AG04450 (cell line): Measurements from ENCODE around the gene IFNAR1. TPM values are rescaled to one million over a fixed set of nuclear protein-coding genes. Genes with fewer than 3 reads are reported as not detected.
A peak's percentile ranks its signal among the peaks of the same experiment; 100 is the strongest.
"Not testable (repeated sequence)": the region's sequence is repeated elsewhere in the genome, so short reads cannot be mapped to it uniquely, and the experiment has no call there.

Source experiments
- CTCF ChIA-PET: fragments of 300-600, 350-600 bp; formaldehyde crosslinking; extraction: SDS; loops from one replicate; lab custom pipeline; 2022; ENCODE audit warnings: antibody characterized with exemption, inconsistent platforms; lab: Charles Lee
- POLR2A ChIA-PET: fragments of 350-600 bp; formaldehyde crosslinking; extraction: SDS; loops from one replicate; lab custom pipeline; 2021; ENCODE audit warnings: antibody characterized with exemption, inconsistent platforms; lab: Yijun Ruan, JAX
- DNase-seq: peaks from one replicate; pipeline ENCODE4 v3.0.0-alpha.2; 2011; ENCODE audit warnings: low read depth, low spot score
- H3K27ac ChIP-seq: one replicate; pipeline ENCODE4 v1.5.1; 2012; ENCODE audit warnings: low read depth, low read length, control low read depth
- H3K27me3 ChIP-seq: one replicate; pipeline ENCODE4 v1.6.0; 2012; ENCODE audit warnings: low read length; ENCODE audit not compliant: control insufficient read depth, insufficient read depth
- H3K4me3 ChIP-seq: 2 replicates; pipeline ENCODE4 v1.5.1; 2011; ENCODE audit warnings: mild to moderate bottlenecking, low read depth, low read length, control low read depth
- H3K9me3 ChIP-seq: 2 replicates; pipeline ENCODE4 v1.5.1; 2012; ENCODE audit warnings: low read length; ENCODE audit not compliant: control insufficient read depth, insufficient read depth
- polyA plus RNA-seq: library from polyadenylated mRNA; depleted of rRNA; stranded (reverse); fragments of >200 nt; gene quantifications from 2 replicates; pipeline ENCODE4 v1.2.3, GENCODE V29; 2011
- TF ChIP-seq, protein P1 (sequence below): IDR thresholded peaks from 2 replicates; pipeline ENCODE4 v1.5.1; 2011; ENCODE audit warnings: low read depth, low read length, control low read depth, inconsistent platforms

IFNAR1 gene
- polyA plus RNA-seq, 1 experiment = 21.2 TPM

DNA sequence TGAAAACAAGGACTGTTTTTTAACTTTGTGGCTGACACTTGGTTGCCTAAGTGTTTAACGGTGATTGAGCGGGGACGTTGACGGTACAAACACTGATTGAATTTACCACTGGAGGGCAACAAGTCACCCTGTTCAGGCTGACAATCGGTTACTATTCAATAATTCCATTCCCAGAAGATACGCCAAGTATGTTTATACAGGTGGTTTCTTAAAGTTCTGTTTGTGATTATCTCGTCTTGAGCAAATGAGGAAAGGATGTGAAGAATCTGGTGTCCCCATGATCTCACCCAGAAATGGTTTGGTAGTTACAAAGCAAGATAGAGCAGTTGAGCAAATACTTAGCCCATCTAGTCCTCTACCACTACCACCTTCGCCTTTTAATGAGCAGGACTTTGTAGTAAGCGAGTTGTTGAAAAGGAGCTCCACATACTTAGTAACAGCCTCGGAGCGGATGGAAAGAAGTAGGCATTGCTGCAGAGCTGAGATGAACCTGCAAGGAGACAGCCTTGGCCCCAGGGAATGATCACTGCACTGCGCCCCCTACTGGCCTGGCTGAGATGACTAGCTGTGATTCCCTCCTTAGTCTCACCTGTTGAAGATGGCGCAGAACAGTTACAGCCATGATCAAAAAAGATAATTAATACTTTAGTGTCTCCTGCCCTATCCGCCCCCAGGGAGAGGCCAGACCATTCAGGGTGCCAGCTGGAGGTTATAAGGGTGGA lies 36.3 kb downstream of the IFNAR1 start:
- H3K4me3 ChIP-seq = no peak overlapping the region
- no peaks in the 10 kb centered on the region for H3K27me3 ChIP-seq
- POLR2A ChIA-PET = interaction anchor here (0.9 kb wide), 1 partner anchor 74 kb away, joined by 3 read pairs; no protein-coding TSS in a partner anchor
- peak overlapping the region; percentile 70 for H3K27ac ChIP-seq
- H3K9me3 ChIP-seq = no peaks in the 10 kb centered on the region
- CTCF ChIA-PET = interaction anchor here (0.5 to 4.1 kb wide), 35 partner anchors 9 to 1832 kb away, joined by 3 to 40 read pairs (median 5); partner anchors contain the start of gene IFNAR1
- no peak for DNase-seq
- TF ChIP-seq, protein P1, sequence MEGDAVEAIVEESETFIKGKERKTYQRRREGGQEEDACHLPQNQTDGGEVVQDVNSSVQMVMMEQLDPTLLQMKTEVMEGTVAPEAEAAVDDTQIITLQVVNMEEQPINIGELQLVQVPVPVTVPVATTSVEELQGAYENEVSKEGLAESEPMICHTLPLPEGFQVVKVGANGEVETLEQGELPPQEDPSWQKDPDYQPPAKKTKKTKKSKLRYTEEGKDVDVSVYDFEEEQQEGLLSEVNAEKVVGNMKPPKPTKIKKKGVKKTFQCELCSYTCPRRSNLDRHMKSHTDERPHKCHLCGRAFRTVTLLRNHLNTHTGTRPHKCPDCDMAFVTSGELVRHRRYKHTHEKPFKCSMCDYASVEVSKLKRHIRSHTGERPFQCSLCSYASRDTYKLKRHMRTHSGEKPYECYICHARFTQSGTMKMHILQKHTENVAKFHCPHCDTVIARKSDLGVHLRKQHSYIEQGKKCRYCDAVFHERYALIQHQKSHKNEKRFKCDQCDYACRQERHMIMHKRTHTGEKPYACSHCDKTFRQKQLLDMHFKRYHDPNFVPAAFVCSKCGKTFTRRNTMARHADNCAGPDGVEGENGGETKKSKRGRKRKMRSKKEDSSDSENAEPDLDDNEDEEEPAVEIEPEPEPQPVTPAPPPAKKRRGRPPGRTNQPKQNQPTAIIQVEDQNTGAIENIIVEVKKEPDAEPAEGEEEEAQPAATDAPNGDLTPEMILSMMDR = peak; percentile 79

DNA sequence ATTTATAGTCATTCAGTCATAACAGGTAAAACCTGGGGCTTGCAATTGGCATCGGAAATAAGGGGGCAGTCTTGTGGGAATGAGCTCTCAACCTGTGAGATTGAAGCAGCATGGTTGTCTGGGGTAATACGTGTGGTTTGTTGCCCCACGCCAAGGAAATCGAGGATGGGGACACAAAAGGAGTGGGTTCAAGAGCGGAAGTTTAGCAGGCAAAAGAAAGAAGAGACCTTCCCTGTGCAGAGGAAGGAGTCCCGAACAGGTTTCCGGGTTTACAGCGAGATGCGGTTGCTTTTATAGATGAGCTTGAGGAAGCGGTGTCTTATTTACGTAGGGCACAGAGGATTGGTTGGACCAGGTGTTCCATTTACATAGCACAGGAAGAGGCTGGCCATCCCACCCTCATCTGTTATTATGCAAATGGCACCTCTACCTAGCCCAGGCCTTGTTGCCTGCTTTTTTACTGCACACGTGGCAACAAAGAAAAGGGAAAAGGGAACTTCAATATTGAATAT lies 37.3 kb downstream of the IFNAR1 start:
- ChIA-PET POLR2A (no interaction called here), CTCF (interaction anchor here (0.9 to 4.1 kb wide), 24 partner anchors 8 to 165 kb away, joined by 3 to 40 read pairs (median 8); partner anchors contain the start of gene IFNAR1)
- Histone ChIP-seq H3K27me3 (no peaks in the 10 kb centered on the region), H3K27ac (no peak overlapping the region), H3K4me3 (no peak overlapping the region), H3K9me3 (peaks cover 5% of the 10 kb centered on the region)
- DNase-seq = no peak
- TF ChIP-seq, protein P1 = no peak

DNA sequence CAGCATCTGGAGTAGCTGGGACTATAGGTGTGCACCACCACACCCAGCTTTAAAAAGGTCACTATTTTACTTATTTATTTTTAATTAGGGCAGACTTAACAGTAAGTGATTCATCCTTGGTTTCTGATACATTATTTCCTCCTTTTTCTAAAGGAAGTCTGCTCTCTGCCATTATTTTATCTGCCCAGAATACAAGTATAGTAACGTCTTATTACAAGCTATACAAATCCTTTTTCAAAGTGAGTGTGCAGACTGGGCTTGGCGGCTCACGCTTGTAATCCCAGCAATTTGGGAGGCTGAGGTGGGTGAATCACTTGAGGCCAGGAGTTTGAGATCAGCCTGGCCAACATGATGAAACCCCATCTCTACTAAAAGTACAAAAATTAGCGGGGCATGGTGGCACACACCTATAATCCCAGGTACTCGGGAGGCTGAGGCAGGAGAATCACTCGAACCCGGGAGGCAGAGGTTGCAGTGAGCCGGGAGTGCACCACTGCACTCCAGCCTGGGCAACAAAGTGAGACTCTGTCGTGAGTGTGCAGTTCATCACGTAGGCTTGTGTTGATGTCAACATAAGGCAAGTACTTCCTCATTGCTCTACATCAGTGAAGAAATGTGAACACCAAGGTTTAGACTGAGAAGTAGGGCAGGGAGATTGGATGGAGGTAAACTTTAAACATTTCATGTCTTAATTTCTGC lies 39.3 kb downstream of the IFNAR1 start:
- H3K9me3 ChIP-seq = peaks cover 20% of the 10 kb centered on the region
- DNase-seq, H3K4me3 ChIP-seq, POLR2A ChIA-PET, H3K27me3 ChIP-seq, H3K27ac ChIP-seq, CTCF ChIA-PET: not testable (repeated sequence)

DNA sequence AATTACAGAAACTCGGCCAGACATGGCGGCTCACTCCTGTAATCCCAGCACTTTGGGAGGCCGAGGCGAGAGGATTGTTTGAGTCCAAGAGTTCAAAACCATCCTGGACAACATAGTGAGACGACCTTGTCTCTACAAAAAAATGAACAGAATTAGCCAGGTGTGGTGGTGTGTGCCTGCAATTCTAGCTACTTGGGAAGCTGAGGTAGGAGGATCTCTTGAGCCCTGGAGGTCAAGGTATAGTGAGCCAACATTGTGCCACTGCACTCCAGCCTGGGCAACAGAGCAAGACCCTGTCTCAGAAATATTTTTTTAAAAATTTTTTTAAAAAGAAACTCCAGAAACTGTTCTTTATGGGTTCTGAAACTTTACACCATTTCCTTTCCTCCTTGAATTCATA lies 40.1 kb downstream of the IFNAR1 start:
- no peak overlapping the region for H3K4me3 ChIP-seq
- ChIA-PET CTCF (no interaction called here), POLR2A (no interaction called here)
- H3K27ac ChIP-seq = no peak overlapping the region
- no peak for DNase-seq
- no peaks in the 10 kb centered on the region for H3K27me3 ChIP-seq
- TF ChIP-seq, protein P1 = no peak
- H3K9me3 ChIP-seq = peaks cover 23% of the 10 kb centered on the region

DNA sequence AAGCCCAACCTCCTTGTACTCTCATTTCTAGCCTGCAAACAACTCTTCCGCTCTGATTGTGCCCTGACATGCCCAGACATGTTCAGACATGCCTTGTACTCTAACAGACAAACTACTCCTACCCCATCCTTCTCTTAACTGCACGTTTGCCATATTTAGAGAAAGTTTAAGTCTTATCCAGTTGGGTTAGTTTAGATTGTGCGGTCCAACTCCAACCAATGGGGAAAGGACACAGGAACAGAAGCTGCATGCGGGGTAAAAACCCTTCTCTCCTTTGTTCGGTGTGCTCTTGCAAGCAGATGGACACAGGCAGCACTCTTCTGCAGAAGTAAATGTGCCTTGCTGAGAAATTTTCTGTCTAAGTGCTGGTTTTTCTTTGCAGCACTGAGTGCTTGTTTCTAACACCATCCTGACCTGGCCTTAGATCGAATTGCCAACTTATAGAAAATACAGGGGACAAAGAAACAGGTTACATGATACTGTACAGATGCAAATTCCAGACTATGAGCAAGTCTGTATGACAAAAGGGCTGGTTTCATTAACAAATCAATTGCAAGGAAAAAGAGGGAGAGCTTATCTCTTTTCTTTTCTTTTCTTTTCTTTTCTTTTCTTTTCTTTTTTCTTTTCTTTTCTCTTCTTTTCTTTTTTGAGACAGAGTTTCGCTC lies 42.7 kb downstream of the IFNAR1 start:
- no peak overlapping the region for H3K27ac ChIP-seq
- TF ChIP-seq, protein P1 = no peak
- H3K9me3 ChIP-seq = peaks cover 29% of the 10 kb centered on the region
- no peaks in the 10 kb centered on the region for H3K27me3 ChIP-seq
- CTCF ChIA-PET = interaction anchor here (0.7 kb wide), 1 partner anchor 222 kb away, joined by 3 read pairs; no protein-coding TSS in a partner anchor
- no peak overlapping the region for H3K4me3 ChIP-seq
- DNase-seq = no peak
- POLR2A ChIA-PET = no interaction called here
